Pancreas (tissue), 10 donors: ENCODE results near the gene FEN1. TPM values are rescaled to one million over a fixed set of nuclear protein-coding genes. Genes with fewer than 3 reads are reported as not detected.
A peak's percentile ranks its signal among the peaks of the same experiment; 100 is the strongest.

ENCODE experiments used
- ATAC-seq, 4 donors: fragments of 200-7000 bp; cut with Tn5 transposase; one replicate each; pipeline versions ENCODE4 v1.8.0 to v1.9.1; 2020; ENCODE audit warnings: mild to moderate bottlenecking in 4 of 4, moderate library complexity in 4 of 4
- DNase-seq, 6 donors: peaks; one replicate each; pipeline ENCODE4 v3.0.0-alpha.2; 2020
- FAIRE-seq: peaks from 2 replicates; lab custom pipeline; 2012; peaks lifted over from hg19 to GRCh38; lab: Jason Lieb, UNC
- H3K27ac ChIP-seq, 4 donors: fragments of 200-600 bp; sonication (generic); 1 replicate in 3 of 4; 2 replicates in 1 of 4; pipeline versions ENCODE4 v1.5.0 to v1.8.0; 2020
- H3K27me3 ChIP-seq, 4 donors: fragments of 200-600 bp; one replicate each; pipeline ENCODE4 v1.8.0; 2021
- H3K36me3 ChIP-seq, 3 donors: fragments of 200-600 bp; sonication (generic) in 1 of 3; one replicate each; pipeline versions ENCODE4 v1.5.0 to v1.8.0; 2020 to 2021
- H3K4me1 ChIP-seq, 3 donors: fragments of 200-600 bp; one replicate each; pipeline ENCODE4 v1.8.0; 2021
- H3K4me3 ChIP-seq, 4 donors: fragments of 200-600 bp; sonication (generic) in 2 of 4; one replicate each; pipeline versions ENCODE4 v1.5.0 to v1.8.0; 2020 to 2021
- H3K9me3 ChIP-seq, 4 donors: fragments of 200-600 bp; one replicate each; pipeline ENCODE4 v1.8.0; 2021
- WGBS, 2 donors: extraction: QIAGEN DNeasy Blood & Tissue Kit; methylation state at CpG; one replicate each; pipeline ENCODE4 v1.1.7; 2013; 5-methylcytosine and 5-hydroxymethylcytosine counted together
- intact Hi-C, 3 donors: fragments of 100-400 bp; cut with DNase I; formaldehyde crosslinking; loops; one replicate each; pipeline versions ENCODE4 v1.11.1 to v1.14.2; 2022
- polyA plus RNA-seq, 2 donors: library from polyadenylated mRNA; stranded (reverse); fragments of 200-250 nt; gene quantifications; one replicate each; pipeline ENCODE4 v1.2.3, GENCODE V29; 2013
- total RNA-seq, 6 donors: library from RNA; stranded (reverse); fragmentation: NEBNext Ultra II Directional in 4 of 6; extraction: Animal tissue kit (Norgen Biotek cat#: 25700) in 4 of 6; gene quantifications; one replicate each; pipeline versions ENCODE4 v1.2.1 to v1.2.4, GENCODE V29; 2021 to 2023
- TF ChIP-seq, protein P1 (sequence below), 4 donors: fragments of 200-600 bp; sonication (generic) in 3 of 4; IDR thresholded peaks; one replicate each; pipeline versions ENCODE4 v1.5.0 to v1.8.0; 2021; ENCODE audit warnings: antibody characterized with exemption in 4 of 4
- donor health status: healthy with polysubstance abuse.
- donor health status: DM: no; HTN: no; CAD: no; lungs with moderate emphysema.
- donor health status: DM: no; HTN: no; CAD: no.
- donor health status: control.
- donor health status: control.
- donor health status: Bipolar disorder and iron deficiency.
- donor health status: DM: yes; HTN: yes; CAD: no.
- donor health status: DM: no; HTN: no; CAD: no.
- donor health status: DM: no; HTN: no; CAD: no.
- donor health status: DM: yes; HTN: yes; CAD: no.

Gene FEN1
- total and polyA plus RNA-seq, 8 donors, result 2.3 to 7.3 (median 4.7) TPM

DNA sequence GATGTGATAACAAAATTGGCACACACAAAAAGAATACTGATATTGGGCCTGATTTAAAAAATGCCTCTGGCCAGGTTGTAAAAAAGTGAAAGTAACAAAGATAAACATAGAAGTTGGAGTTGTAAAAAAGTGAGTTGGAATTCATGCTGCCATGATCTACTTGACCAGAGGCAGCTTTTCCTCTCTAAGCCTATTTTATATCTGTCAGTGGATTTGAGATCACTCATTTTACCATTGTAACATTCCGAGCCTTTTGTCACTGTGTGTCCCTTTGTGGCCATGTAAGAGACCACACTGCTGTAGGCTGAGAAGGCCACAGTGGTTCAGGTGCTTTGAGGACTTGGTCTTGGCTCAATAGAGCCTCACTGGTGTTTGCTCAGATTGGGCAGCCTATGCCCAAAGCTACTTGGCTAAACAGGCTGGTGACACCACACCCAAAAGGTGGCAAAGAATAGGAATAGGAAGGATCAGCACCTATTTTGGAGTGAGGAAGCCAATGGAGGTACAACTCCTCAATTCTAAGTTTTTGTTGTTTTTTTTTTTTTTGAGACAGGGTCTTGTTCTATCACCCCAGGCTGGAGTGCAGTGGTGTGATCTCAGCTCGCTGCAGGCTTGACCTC, 7.1 kb downstream of the FEN1 start:
- FAIRE-seq, result no peak

GRCh38 chr11:61800331-61801281, 7.9 kb downstream of the FEN1 start:
- no peaks in the 10 kb centered on the region for H3K4me1 ChIP-seq
- DNase-seq (no peak), ATAC-seq (no peak), FAIRE-seq (no peak)
- intact Hi-C loops, result loop anchor here (5.0 to 10.0 kb wide), 6 partner anchors 94 to 314 kb away; partner anchors contain the start of genes BEST1 (in 1 of the 3) and FADS3 (in 1 of the 3)
- 90 to 92% methylated on average over 3 of the region's 3 CpGs for WGBS, 2 donors
- H3K4me3 ChIP-seq, result no peak overlapping the region
- no peaks in the 10 kb centered on the region for H3K9me3 ChIP-seq
- no peak overlapping the region for H3K27ac ChIP-seq
- no peaks in the 10 kb centered on the region for H3K27me3 ChIP-seq
- H3K36me3 ChIP-seq, result no peaks in the 10 kb centered on the region
- TF ChIP-seq, protein P1, sequence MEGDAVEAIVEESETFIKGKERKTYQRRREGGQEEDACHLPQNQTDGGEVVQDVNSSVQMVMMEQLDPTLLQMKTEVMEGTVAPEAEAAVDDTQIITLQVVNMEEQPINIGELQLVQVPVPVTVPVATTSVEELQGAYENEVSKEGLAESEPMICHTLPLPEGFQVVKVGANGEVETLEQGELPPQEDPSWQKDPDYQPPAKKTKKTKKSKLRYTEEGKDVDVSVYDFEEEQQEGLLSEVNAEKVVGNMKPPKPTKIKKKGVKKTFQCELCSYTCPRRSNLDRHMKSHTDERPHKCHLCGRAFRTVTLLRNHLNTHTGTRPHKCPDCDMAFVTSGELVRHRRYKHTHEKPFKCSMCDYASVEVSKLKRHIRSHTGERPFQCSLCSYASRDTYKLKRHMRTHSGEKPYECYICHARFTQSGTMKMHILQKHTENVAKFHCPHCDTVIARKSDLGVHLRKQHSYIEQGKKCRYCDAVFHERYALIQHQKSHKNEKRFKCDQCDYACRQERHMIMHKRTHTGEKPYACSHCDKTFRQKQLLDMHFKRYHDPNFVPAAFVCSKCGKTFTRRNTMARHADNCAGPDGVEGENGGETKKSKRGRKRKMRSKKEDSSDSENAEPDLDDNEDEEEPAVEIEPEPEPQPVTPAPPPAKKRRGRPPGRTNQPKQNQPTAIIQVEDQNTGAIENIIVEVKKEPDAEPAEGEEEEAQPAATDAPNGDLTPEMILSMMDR (IDR thresholded peaks at IDR 0.05), result no peak

More for the DNA sequence above, 7.1 kb downstream of the FEN1 start:
- no peaks in the 10 kb centered on the region for H3K4me1 ChIP-seq
- DNase-seq (peak in 1 of 6 donors; percentile 16), ATAC-seq (no peak)
- H3K9me3 ChIP-seq, result no peaks in the 10 kb centered on the region
- WGBS, 2 donors, result 100% methylated on average over 2 of the region's 2 CpGs
- no peaks in the 10 kb centered on the region for H3K27me3 ChIP-seq
- no peak overlapping the region for H3K27ac ChIP-seq
- intact Hi-C loops, result loop anchor here (5.0 to 10.0 kb wide), 6 partner anchors 95 to 315 kb away; partner anchors contain the start of genes BEST1 (in 1 of the 3) and FADS3 (in 1 of the 3)
- TF ChIP-seq, protein P1 (IDR thresholded peaks at IDR 0.05), result no peak
- H3K4me3 ChIP-seq, result no peak overlapping the region
- no peaks in the 10 kb centered on the region for H3K36me3 ChIP-seq

DNA sequence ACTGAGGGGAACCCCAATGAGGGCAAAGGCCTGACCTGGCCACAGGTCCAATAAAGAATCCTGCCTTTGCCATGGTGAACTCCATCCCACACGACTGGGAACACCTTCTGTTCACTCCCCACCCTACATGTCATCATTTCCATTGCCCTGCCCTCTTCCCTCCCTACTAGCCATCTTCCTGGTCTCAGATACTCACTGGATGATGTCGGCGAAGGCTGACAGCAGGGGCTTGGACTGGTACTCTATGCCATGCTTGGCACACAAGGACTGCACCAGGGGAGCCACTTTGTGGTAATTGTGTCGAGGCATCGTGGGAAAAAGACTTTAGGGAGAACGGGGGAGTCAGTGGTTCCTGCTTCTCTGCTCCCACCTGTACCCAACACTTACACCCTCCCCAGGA, 9.9 kb downstream of the FEN1 start:
- TF ChIP-seq, protein P1 (IDR thresholded peaks at IDR 0.05), result no peak
- Histone ChIP-seq H3K9me3 (no peaks in the 10 kb centered on the region), H3K36me3 (no peaks in the 10 kb centered on the region), H3K4me1 (no peaks in the 10 kb centered on the region), H3K4me3 (no peak overlapping the region), H3K27ac (no peak overlapping the region), H3K27me3 (no peaks in the 10 kb centered on the region)
- FAIRE-seq, result no peak
- ATAC-seq, result no peak
- intact Hi-C loops, result loop anchor here (5.0 to 10.0 kb wide), 6 partner anchors 92 to 312 kb away; partner anchors contain the start of genes BEST1 (in 1 of the 3) and FADS3 (in 1 of the 3)
- WGBS, 2 donors, result 88 to 90% methylated on average over 6 of the region's 6 CpGs
- peak in 1 of 6 donors; percentile 28 for DNase-seq

GRCh38 chr11:61803889-61804647, 11.4 kb downstream of the FEN1 start:
- 78 to 82% methylated on average over 3 of the region's 3 CpGs for WGBS, 2 donors
- H3K27me3 ChIP-seq, result no peaks in the 10 kb centered on the region
- no peaks in the 10 kb centered on the region for H3K36me3 ChIP-seq
- DNase-seq, result no peak
- no peaks in the 10 kb centered on the region for H3K4me1 ChIP-seq
- H3K27ac ChIP-seq, result no peak overlapping the region
- TF ChIP-seq, protein P1 (IDR thresholded peaks at IDR 0.05), result no peak
- ATAC-seq, result no peak
- no peak for FAIRE-seq
- H3K9me3 ChIP-seq, result no peaks in the 10 kb centered on the region
- intact Hi-C loops, result loop anchor here (5.0 to 10.0 kb wide), 6 partner anchors 91 to 311 kb away; partner anchors contain the start of genes BEST1 (in 1 of the 3) and FADS3 (in 1 of the 3)
- H3K4me3 ChIP-seq, result no peak overlapping the region
